Measurements from ENCODE around the gene AOPEP.
"Not testable (repeated sequence)": the region's sequence is repeated elsewhere in the genome, so short reads cannot be mapped to it uniquely, and the experiment has no call there.

The AOPEP gene

DNA sequence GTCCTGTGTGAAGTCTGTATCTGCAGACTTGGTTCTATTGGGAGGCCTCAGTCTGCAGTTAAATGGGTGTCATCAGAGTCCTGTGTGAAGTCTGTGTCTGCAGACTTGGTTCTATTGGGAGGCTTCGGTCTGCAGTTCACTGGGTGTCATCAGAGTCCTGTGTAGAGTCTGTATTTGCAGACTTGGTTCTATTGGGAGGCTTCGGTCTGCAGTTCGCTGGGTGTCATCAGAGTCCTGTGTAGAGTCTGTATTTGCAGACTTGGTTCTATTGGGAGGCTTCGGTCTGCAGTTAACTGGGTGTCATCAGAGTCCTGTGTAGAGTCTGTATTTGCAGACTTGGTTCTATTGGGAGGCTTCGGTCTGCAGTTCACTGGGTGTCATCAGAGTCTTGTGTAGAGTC is 239.1 kb downstream of the AOPEP start:
- DNase-seq (ENCODE audit: low read depth): not testable (repeated sequence)

DNA sequence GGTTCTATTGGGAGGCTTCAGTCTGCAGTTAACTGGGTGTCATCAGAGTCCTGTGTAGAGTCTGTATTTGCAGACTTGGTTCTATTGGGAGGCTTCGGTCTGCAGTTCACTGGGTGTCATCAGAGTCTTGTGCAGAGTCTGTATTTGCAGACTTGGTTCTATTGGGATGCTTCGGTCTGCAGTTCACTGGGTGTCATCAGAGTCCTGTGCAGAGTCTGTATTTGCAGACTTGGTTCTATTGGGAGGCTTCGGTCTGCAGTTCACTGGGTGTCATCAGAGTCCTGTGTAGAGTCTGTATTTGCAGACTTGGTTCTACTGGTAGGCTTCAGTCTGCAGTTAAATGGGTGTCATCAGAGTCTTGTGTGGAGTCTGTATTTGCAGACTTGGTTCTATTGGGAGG is 239.5 kb downstream of the AOPEP start:
- DNase-seq (ENCODE audit: low read depth): not testable (repeated sequence)

DNA sequence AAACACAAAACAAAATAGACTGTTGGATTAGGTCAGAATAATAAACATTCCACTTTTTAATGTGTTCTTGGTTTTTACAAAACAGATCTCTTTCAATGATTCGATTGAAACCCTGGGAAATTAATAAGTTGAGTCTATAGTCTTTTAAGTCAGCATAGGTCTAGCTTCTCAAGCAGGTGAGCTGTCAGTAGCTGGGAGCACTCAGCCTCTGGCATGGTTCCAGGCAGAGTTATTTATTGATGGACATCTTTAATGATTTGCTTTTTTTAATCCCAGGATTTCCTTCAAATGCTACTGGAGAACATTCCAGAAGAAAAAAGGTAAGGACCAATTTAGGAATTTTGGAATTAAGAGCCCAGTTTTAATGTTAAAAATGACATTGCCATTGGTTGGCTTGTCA is 241.0 kb downstream of the AOPEP start:
- DNase-seq (ENCODE audit: low read depth): no peak

DNA sequence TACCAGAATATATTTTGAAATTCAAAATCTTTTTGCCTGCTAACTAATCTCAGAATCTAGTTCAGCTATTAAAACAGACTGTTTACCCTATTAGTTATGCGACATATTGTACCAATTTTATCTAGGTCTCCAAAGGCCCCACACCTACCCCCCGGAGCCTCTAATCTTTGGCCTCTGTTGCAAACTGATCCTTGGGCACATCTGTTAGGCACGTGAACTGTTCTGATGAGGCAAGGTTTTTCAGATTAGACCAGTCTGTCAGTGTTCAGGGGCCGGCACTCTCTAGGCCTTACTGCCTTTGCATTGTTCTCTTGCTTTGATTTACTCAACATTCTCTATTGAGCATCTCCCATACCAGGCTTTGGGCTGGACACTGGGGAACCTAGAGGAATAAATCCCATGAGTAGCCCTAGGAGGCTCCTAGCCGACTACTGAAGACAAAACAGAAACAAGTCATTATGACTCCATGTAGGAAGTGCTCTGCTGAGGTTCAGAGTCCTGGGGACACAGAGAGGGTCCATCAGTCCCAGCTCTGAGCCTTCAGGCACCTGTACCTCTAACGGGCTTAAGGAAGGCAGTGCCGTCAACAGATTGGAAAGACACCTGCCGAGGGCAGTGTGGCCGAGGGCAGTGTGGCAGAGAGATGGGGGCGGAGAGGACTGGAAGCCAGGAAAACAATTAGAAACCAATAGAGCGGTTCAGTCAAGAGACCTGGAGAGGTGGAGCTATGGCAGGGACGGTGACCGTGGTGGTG is 245.1 kb downstream of the AOPEP start:
- no peak for DNase-seq (ENCODE audit: low read depth)

DNA sequence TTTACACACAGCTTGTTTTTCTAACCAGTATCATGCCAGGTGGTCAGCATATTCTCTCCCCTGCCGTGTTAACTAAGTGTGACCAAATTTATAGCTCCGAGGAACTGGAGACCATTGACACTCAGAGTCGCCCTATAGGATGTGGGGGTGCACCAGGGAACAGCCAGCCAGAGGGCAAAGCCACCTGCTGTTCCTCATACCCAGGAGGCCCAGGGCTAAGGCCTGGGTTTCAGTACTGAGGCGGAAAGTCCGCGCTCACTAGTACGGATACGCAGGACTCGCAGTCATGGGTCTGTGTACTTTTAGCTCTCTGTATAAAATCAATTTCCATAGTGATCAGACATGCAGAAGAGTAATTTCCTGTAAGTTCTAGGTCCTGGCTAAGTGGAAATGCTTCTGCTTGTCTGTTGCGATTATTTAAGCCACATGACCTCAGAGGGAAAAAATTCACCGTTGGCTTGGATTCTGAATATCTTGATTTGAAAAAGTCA is 247.0 kb downstream of the AOPEP start:
- no peak for DNase-seq (ENCODE audit: low read depth)

DNA sequence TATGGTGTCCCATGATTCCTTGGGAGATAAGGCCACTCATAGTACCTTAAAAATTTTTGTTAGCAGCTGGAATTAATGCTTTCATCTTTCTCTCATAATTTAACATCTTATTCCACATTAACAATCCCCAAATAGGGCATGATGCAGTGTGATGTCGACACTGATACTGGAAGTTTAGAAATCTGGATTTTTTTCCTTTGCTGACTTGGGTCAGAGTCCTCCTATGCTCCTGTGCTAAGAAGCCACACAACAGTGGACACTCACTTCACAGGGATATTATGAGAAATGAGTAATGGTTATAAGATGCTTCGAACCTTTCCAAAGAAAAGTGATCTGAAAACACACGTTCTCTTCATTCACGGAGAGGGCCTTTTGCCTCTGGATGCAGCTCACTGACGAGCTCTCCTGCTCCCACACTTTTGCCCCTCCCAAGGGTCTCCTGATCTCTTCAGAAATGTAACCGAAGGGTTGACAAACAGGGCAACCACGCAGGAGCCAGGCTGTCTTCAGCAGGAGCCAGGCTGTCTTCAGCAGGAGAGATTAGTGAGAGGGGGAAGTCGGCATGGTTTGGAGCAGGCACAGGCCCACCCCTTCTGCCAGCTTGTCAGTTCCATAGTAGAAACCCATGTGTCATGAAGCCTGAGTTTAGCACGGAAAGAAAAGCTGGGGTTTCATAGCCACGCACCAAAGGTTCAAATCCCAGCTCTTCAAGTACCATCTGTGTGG is 247.8 kb downstream of the AOPEP start:
- DNase-seq (ENCODE audit: low read depth): no peak

DNA sequence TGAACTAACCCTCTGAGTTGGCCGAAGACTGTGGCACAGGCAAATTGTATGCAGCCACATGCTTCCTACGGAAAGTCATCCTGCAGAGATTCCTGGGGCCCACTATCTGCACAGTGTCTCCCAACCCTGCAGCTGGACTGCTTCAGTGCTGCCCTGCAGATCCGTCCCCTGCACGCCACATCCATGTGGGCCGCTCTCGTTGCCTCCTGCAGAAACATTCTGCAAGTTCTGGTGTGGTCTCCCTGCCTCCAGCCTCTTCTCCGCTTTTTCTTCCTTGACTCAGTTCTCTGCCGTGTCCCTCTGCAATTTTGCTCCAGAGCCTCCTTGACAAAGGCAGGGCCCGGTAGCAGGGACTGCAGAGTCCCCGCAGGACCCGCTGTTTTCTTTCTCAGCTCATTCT is 249.0 kb downstream of the AOPEP start:
- DNase-seq (ENCODE audit: low read depth): no peak

DNA sequence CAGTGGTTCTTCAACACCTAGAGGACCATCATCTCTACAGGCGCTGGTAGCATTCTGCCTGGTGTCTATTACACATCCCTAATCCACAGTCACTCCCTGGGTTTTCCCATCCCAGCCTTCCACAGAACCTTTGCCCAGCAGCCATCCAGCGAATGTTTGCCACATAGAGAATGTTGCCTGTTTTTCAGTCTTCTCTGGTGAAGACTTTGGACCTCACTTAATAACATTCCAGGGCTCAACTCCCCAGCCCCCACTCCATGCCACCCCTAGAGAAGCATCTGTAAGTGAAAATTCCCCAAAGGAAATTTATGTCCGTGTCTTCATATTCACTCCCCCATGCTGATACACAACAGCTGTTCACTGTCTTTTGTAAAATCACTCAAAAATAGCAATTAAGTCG is 249.6 kb downstream of the AOPEP start:
- no peak for DNase-seq (ENCODE audit: low read depth)

DNA sequence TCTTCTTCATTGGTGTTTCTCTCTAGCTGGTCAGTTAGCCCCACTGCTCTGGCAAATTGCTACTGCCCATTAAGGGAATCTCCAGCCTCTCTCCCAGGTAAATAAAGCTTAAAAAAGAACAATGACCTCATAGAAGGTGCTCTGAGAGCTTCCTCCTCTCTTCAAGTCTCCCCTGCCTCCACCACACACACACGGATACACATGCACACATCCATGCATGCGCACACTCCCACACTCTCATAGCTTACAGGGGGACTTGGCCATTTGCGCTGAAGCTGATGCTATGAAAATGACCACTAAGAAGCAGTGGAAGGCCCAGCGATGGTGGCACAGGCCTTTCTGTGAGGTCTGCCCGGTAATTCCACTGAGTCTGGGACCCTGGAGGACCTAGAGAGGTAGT is 250.9 kb downstream of the AOPEP start:
- no peak for DNase-seq (ENCODE audit: low read depth)

DNA sequence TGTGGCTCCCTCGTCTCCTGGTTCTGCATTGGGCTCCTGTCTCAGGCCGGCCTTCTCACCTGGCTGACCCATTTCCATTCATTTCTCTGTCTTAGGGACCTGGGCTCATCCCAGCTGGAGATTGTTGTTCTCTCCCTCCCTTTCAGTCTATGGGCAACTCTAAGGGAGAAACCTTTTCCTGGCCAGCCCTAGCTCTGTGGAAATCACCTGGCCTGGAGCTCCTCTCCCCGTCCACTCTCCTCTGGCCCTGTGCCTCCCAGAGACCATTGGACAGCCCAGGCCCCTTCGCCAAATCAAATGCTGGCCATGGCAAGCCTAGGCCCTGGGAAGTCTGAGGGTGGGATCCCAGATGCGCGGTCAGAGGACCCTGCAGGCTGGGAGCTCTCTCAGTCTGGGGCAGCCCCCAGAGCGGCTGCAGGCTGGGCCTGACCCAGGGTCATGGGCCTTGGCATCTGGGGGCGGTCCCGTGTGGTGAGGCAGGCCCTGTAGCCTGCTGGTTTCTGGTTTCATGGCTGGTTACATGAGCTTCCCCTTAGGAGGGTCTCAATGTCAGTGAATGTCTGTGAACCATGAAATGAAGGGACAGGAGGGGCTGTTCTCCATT is 253.5 kb downstream of the AOPEP start:
- no peak for DNase-seq (ENCODE audit: low read depth)

DNA sequence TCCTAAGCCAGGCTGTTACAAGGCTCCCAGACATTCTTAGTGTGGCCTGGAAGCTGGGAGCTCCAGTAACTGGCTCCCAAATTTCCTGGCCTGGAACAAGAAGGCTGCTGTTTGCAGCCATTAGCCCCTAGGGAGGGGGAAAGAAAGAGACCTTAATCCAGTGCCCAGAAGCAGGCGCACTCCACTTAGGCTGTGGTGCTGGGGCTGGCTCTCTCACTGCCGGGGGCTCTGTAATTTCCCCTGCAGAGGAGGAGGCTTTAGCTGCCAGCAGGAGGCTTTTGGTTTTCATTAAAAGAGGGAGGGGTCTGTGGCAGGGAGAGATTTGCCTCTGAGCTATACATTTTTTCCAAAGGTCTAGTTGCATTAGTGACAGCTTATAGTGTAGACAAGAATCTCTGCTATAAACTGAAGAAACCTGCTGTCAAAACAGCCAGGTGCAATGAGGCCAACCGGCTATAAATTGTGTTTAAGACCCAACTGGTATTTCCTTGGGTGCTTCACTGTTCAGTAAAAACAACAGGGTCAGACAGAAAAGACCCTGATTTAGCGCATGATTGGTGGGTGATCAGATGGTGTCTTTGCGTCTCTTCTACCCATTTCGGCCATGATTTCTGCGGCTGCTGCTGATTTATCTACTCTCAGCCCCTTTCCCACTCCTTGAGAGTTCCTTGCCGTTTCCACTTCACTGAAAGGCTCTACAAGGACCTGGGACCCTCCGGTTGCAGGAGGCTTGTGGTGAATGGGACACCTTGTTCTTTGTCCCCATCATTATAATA is 254.6 kb downstream of the AOPEP start:
- DNase-seq (ENCODE audit: low read depth): no peak

DNA sequence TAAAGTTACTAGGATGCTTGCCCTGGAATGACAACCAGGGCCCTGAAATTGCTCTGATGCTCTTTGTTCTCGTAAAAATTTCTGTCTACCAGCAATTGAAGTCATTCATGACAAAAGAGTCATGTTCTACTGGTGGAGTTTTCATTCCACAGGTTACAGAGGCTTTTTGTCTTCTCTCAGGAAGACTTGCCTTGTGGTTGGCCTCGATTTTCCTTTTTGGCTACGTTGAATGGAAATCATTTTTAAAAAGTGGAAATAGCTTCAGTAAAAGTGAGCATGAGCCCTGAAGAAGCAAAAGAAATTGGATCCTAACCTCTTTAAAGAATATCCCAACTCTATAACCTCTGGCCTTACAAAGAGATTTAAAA is 255.2 kb downstream of the AOPEP start:
- no peak for DNase-seq (ENCODE audit: low read depth)

DNA sequence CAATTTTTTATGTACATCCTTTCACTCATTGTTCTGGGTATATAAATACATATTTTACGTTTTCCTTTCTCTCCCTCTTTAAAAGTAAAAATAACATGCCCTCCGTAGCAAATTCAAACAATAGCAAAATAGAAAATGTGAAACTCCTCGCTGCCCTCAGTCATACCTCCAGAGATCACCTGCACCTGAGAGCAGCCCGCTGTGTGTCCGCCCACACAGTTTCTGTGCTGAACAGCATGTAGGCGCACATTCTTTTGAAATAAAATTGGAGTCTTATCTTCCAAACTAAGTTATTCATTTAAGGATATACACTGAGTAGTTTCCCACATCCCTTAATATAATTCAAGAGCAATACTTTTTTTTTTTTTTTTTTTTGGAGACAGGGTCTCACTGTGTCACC is 255.7 kb downstream of the AOPEP start:
- DNase-seq (ENCODE audit: low read depth): no peak

DNA sequence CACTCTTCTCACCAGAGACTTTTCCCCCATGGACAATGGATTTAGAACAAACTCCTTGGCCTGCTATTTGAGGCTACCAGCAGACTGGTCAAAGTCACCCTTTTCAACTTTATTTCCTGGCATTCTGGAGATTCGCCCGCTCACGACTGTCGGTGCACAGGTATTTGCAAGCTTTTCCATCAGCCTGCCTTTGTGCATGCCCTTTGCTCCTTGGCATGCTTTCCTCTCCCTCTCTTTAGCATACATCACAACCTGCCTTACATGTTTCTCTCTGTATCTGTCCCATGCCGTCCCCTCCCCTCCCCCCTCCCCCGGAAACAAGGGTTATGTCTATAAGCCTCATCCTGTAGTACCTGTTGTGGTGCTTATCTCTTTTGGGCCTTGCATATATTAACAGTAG is 257.1 kb downstream of the AOPEP start:
- no peak for DNase-seq (ENCODE audit: low read depth)

DNA sequence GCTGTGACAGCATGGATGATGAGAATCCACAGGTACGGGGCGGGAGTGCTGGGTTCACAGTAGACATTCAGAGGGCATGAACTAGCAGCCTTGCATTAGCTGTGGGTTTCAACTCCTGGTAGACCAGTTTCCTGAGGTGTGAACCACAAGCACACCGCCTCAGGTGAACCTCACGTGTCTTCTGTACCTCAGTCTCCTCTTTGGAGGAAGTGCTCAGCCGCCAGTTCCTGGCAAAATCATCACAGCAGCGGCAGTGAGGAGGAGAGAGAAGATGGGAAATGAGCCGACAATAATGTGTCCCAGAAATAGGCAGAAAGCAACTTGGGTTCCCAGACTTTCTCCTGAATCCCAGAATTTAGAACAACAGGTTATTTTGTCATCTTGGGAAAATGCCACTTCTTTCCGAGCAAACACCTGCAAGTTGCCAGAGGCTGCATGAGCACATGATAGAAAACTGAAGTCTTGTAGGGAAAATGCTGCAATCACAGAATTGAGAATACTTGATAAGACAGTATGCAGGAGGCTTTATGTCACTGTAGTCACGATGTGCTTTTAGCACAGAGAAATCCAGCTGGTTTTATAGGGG is 258.5 kb downstream of the AOPEP start:
- DNase-seq (ENCODE audit: low read depth): no peak

DNA sequence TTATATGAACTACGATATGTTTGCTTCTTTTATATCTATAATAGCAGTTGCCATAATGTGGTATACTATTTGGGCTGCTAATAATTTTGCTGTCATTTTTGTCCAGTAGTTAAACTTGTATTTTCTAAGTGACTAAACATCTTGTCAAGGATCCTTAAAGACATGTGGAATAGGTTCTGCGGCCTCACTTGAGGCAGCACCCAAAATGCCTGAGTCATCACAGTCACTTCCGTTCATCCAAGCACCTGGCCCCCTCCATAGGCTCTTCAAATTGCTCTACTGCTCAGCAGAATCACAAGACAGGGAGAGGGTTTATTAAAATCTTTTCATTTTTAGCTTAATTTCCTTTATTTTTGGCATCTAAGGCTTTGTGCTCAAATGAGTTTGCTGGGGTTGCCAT is 259.1 kb downstream of the AOPEP start:
- DNase-seq (ENCODE audit: low read depth): no peak

DNA sequence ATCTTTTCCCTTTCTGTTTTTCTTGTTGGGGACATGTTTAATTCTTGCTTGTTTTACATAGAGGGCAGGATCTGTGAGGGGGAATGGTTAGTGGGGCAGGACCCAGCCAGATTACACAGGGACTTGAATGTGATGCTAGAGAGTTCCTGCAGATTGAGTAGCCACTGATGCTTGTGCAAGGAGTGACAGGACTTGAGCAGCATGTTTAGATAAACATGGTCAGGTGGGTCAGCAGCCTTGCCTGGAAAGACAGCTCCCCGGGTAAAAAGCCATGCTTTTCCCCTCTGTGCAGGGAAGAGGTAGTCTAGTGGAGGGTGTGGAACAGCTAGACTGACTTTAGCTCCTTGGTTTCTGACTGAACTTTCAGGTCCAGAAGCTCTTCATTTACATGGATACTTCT is 261.2 kb downstream of the AOPEP start:
- no peak for DNase-seq (ENCODE audit: low read depth)

DNA sequence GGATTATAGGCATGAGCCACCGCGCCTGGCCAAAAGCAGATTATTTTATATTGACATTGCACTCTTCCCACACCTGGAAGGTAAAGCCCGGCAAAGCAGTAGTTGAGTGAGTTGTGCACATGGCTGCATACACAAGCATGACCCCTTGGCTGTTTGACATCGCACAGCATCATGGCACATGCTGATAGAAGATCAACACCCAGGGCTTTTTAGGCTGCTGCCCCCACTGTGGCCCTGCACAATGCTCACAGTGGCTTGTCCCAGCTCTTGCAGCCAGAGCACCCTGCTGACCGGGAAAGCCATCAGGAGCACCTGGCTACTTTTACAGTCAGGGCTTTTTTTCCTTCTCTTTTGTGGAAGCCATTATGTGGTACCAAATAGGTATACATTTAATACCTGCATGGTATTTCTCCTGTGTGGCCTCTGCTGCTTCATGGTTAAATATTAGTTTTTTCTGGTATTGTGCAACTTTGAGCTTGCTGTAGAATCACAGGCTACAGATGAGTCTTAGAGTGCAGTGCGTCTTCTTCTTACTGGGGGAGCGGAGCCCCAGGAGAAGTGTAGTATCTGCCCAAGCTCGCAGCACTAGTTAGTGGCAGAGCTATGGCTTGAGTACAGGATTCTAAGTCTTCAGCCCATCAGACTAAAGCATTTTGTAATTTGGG is 264.5 kb downstream of the AOPEP start:
- DNase-seq (ENCODE audit: low read depth): no peak

DNA sequence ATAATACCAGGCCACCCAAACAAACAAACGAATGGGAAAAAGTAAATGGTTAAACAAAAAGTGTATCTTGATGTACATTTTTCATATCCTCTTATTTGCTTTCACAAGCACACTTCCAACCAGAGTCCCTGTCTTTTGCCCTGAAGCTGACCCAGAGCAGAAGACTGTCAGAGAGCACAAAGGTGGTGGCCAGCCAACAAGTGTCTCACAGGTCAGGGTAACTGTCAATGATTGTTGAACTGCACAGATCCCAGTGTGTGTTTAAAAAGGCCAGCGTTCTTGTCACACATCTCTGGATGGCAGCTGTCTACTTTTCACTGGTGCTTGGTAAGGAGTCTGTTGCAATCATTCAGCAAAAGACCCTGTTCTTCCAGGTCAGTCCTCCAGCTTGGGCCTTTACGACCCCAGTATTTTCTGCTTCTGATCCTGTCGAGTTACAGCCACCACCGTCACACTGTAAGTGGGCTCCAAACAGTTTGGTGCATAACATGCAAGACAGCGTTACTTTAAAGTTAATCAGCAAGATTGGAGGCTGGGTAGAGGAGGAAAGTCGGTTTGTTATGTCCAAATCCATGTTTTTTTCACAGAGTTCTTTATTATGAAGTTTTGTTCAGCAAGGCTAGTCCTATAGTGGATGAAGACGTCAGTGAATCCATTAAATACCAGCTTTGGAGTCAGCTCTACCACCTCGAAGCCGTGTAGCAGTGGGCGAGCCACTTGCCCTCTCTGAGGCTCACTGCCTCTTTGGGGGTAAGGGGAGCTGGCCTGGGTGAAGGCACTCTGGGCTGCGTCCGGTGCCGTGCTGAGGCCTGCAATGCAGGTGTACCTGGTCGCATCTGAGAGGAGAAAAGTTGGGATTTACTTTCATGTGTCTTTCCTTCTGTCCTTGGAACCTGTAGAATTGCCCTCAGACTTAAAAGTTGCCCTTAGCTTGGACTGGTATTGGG is 265.7 kb downstream of the AOPEP start:
- no peak for DNase-seq (ENCODE audit: low read depth)

DNA sequence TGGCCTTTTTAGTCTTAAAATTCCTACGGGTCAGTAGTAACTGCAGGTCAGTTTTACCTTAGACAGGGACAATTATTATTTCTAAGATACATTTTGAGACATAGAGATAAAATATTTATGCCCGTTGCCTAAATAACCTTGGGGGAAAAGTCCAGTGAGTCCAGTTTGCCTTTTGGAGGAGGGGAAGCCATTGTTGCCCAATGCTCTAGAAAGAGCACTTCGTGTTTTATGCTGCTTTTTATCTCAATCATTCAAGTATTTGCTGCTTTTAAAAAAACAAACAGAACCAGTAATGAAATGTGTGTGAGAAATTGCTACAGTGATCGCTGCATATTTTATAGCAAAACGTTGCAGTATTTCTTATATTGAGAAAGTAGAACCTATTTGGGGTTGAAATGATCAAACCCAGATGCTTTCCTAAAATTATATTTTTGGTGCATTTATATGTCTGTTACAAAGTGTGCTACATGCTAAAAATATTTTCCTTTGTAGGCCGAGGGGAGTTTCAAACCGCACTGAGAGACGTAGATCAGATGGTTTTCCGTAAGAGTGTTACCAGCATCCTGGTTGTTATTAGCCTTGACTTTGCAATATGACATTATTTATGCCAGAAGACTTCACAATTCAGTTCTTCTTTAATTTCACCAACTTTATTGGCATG is 266.8 kb downstream of the AOPEP start:
- no peak for DNase-seq (ENCODE audit: low read depth)

Data from activated T-cell treated with anti-CD3 and anti-CD28 coated beads for 24 hours (primary cell).